C4-2B (cell line): ENCODE data around the gene LRRN4.

Experiments used
- H3K27ac ChIP-seq: fragments of 450-650 bp; 2 replicates; pipeline ENCODE4 v1.5.1; 2017
- CTCF ChIP-seq: fragments of 450-650 bp; conservative IDR thresholded peaks from 2 replicates; pipeline ENCODE4 v1.5.1; 2017; ENCODE audit warnings: mild to moderate bottlenecking
- ZFX ChIP-seq: fragments of 450-650 bp; IDR thresholded peaks from 2 replicates; pipeline ENCODE4 v1.6.1; 2017

Gene LRRN4

GRCh38 chr20:6053776-6054688 is at the start of gene LRRN4:
LRRN4 (minus strand) TSS chr20:6054060; CDS start chr20:6052799, 1,261 bp downstream.
- TF ChIP-seq ZFX = no peak
- TF ChIP-seq CTCF = no peak

GRCh38 chr20:6103301-6103700 is 49.4 kb upstream of the LRRN4 start:
- no peak overlapping the region for H3K27ac ChIP-seq
- TF ChIP-seq CTCF = no peak
- TF ChIP-seq ZFX = no peak

More at GRCh38 chr20:6053776-6054688, at the start of gene LRRN4:
- no peak within 1 kb of the TSS for H3K27ac ChIP-seq

- no peak for TF ChIP-seq ZFX
- no peak for TF ChIP-seq CTCF
- H3K27ac ChIP-seq = no peak overlapping the region
These were observed 47.5 kb upstream of the LRRN4 start for GRCh38 chr20:6101346-6101745.

GRCh38 chr20:6100246-6100645 is 46.4 kb upstream of the LRRN4 start:
- TF ChIP-seq CTCF (no peak), ZFX (no peak)
- no peak overlapping the region for H3K27ac ChIP-seq

- no peak overlapping the region for H3K27ac ChIP-seq
- TF ChIP-seq ZFX (no peak), CTCF (no peak)
These were observed 46.0 kb upstream of the LRRN4 start for GRCh38 chr20:6099819-6100218.

GRCh38 chr20:6095409-6095808 is 41.5 kb upstream of the LRRN4 start:
- H3K27ac ChIP-seq = no peak overlapping the region
- TF ChIP-seq ZFX (no peak), CTCF (no peak)

- no peak for TF ChIP-seq CTCF
- no peak for TF ChIP-seq ZFX
- H3K27ac ChIP-seq = no peak overlapping the region
These were observed 40.7 kb upstream of the LRRN4 start for GRCh38 chr20:6094565-6094964.
